ENCODE measurements around the gene RNF144B.
"Not testable (repeated sequence)": the region's sequence is repeated elsewhere in the genome, so short reads cannot be mapped to it uniquely, and the experiment has no call there.

Gene RNF144B

GRCh38 chr6:18371656-18372055, 15.5 kb upstream of the RNF144B start:
- no peak for DNase-seq (ENCODE audit: low read depth)

- no peak for DNase-seq (ENCODE audit: low read depth)
Observed at GRCh38 chr6:18380158-18380836, 6.9 kb upstream of the RNF144B start.

- DNase-seq (ENCODE audit: low read depth): no peak
Observed at GRCh38 chr6:18380851-18381250, 6.3 kb upstream of the RNF144B start.

GRCh38 chr6:18383441-18383840, 3.7 kb upstream of the RNF144B start:
- no peak for DNase-seq (ENCODE audit: low read depth)

GRCh38 chr6:18384621-18385020, 2.5 kb upstream of the RNF144B start:
- no peak for DNase-seq (ENCODE audit: low read depth)

GRCh38 chr6:18386298-18386976, 713 bp upstream of the RNF144B start:
- DNase-seq (ENCODE audit: low read depth): no peak

- DNase-seq (ENCODE audit: low read depth): no peak
Observed at GRCh38 chr6:18388271-18388670, 1.1 kb downstream of the RNF144B start.

- DNase-seq (ENCODE audit: low read depth): no peak
Observed at GRCh38 chr6:18388942-18389341, 1.8 kb downstream of the RNF144B start.

GRCh38 chr6:18389479-18389878, 2.3 kb downstream of the RNF144B start:
- no peak for DNase-seq (ENCODE audit: low read depth)

GRCh38 chr6:18390476-18390875, 3.3 kb downstream of the RNF144B start:
- DNase-seq (ENCODE audit: low read depth): no peak

GRCh38 chr6:18391023-18391422, 3.9 kb downstream of the RNF144B start:
- no peak for DNase-seq (ENCODE audit: low read depth)

GRCh38 chr6:18392346-18392877, 5.3 kb downstream of the RNF144B start:
- DNase-seq (ENCODE audit: low read depth): no peak

- DNase-seq (ENCODE audit: low read depth): no peak
Observed at GRCh38 chr6:18393698-18394097, 6.5 kb downstream of the RNF144B start.

GRCh38 chr6:18395177-18395855, 8.2 kb downstream of the RNF144B start:
- DNase-seq (ENCODE audit: low read depth): no peak

GRCh38 chr6:18395856-18396197, 8.7 kb downstream of the RNF144B start:
- DNase-seq (ENCODE audit: low read depth): no peak

GRCh38 chr6:18397701-18398100, 10.6 kb downstream of the RNF144B start:
- no peak for DNase-seq (ENCODE audit: low read depth)

GRCh38 chr6:18398225-18398624, 11.1 kb downstream of the RNF144B start:
- not testable (repeated sequence) for DNase-seq (ENCODE audit: low read depth)

- DNase-seq (ENCODE audit: low read depth): no peak
Observed at GRCh38 chr6:18400831-18401446, 13.8 kb downstream of the RNF144B start.

GRCh38 chr6:18404965-18405364, 17.8 kb downstream of the RNF144B start:
- not testable (repeated sequence) for DNase-seq (ENCODE audit: low read depth)

GRCh38 chr6:18405477-18406293, 18.5 kb downstream of the RNF144B start:
- DNase-seq (ENCODE audit: low read depth): no peak

GRCh38 chr6:18406955-18407749, 20.0 kb downstream of the RNF144B start:
- DNase-seq (ENCODE audit: low read depth): no peak

All from stimulated activated CD8-positive, alpha-beta memory T cell treated with anti-CD3 and anti-CD28 coated beads, Interleukin-12 subunit alpha, Interleukin-12 subunit beta, amount 100 ng/mL, for 1 hour (primary cell).